ENCODE results near the gene ST3GAL4. TPM values are rescaled to one million over a fixed set of nuclear protein-coding genes. Genes with fewer than 3 reads are reported as not detected.
"Not testable (repeated sequence)": the region's sequence is repeated elsewhere in the genome, so short reads cannot be mapped to it uniquely, and the experiment has no call there.

The ST3GAL4 gene
- total RNA-seq, 1 experiment from 2014 or later: 54.0 TPM

- DNase-seq (ENCODE audit: low read depth): peak; percentile 69
- in situ Hi-C loops (cut with HindIII; ENCODE audit: low pct_unique_long_range_greater_than_20kb, low sequenced_read_pairs): not testable (repeated sequence)
Observed at GRCh38 chr11:126373389-126374066, 18.0 kb downstream of the ST3GAL4 start.

- in situ Hi-C loops (cut with HindIII; ENCODE audit: low pct_unique_long_range_greater_than_20kb, low sequenced_read_pairs); DNase-seq (ENCODE audit: low read depth): not testable (repeated sequence)
Observed at GRCh38 chr11:126374562-126375300, 19.2 kb downstream of the ST3GAL4 start.

GRCh38 chr11:126375726-126376125 is 20.2 kb downstream of the ST3GAL4 start:
- DNase-seq (ENCODE audit: low read depth): no peak

GRCh38 chr11:126378763-126379162 is 23.3 kb downstream of the ST3GAL4 start:
- in situ Hi-C loops (cut with HindIII; ENCODE audit: low pct_unique_long_range_greater_than_20kb, low sequenced_read_pairs): no loop called here
- DNase-seq (ENCODE audit: low read depth): no peak

More at GRCh38 chr11:126375726-126376125, 20.2 kb downstream of the ST3GAL4 start:
- in situ Hi-C loops (cut with HindIII; ENCODE audit: low pct_unique_long_range_greater_than_20kb, low sequenced_read_pairs): no loop called here

- in situ Hi-C loops (cut with HindIII; ENCODE audit: low pct_unique_long_range_greater_than_20kb, low sequenced_read_pairs): no loop called here
- no peak for DNase-seq (ENCODE audit: low read depth)
Observed at GRCh38 chr11:126380909-126381308, 25.4 kb downstream of the ST3GAL4 start.

GRCh38 chr11:126381960-126382359 is 26.5 kb downstream of the ST3GAL4 start:
- DNase-seq (ENCODE audit: low read depth); in situ Hi-C loops (cut with HindIII; ENCODE audit: low pct_unique_long_range_greater_than_20kb, low sequenced_read_pairs): not testable (repeated sequence)

- DNase-seq (ENCODE audit: low read depth); in situ Hi-C loops (cut with HindIII; ENCODE audit: low pct_unique_long_range_greater_than_20kb, low sequenced_read_pairs): not testable (repeated sequence)
Observed at GRCh38 chr11:126382641-126383040, 27.2 kb downstream of the ST3GAL4 start.

- in situ Hi-C loops (cut with HindIII; ENCODE audit: low pct_unique_long_range_greater_than_20kb, low sequenced_read_pairs): no loop called here
- DNase-seq (ENCODE audit: low read depth): no peak
Observed at GRCh38 chr11:126383339-126384335, 28.2 kb downstream of the ST3GAL4 start.

GRCh38 chr11:126384449-126385070 is 29.1 kb downstream of the ST3GAL4 start:
- no peak for DNase-seq (ENCODE audit: low read depth)
- in situ Hi-C loops (cut with HindIII; ENCODE audit: low pct_unique_long_range_greater_than_20kb, low sequenced_read_pairs): no loop called here

GRCh38 chr11:126385991-126386728 is 30.7 kb downstream of the ST3GAL4 start:
- in situ Hi-C loops (cut with HindIII; ENCODE audit: low pct_unique_long_range_greater_than_20kb, low sequenced_read_pairs): no loop called here
- DNase-seq (ENCODE audit: low read depth): no peak

- DNase-seq (ENCODE audit: low read depth); in situ Hi-C loops (cut with HindIII; ENCODE audit: low pct_unique_long_range_greater_than_20kb, low sequenced_read_pairs): not testable (repeated sequence)
Observed at GRCh38 chr11:126386729-126387071, 31.2 kb downstream of the ST3GAL4 start.

- DNase-seq (ENCODE audit: low read depth): no peak
- in situ Hi-C loops (cut with HindIII; ENCODE audit: low pct_unique_long_range_greater_than_20kb, low sequenced_read_pairs): no loop called here
Observed at GRCh38 chr11:126387857-126388256, 32.4 kb downstream of the ST3GAL4 start.

- in situ Hi-C loops (cut with HindIII; ENCODE audit: low pct_unique_long_range_greater_than_20kb, low sequenced_read_pairs): no loop called here
- no peak for DNase-seq (ENCODE audit: low read depth)
Observed at GRCh38 chr11:126390272-126390867, 34.9 kb downstream of the ST3GAL4 start.

GRCh38 chr11:126391286-126391954 is 35.9 kb downstream of the ST3GAL4 start:
- no peak for DNase-seq (ENCODE audit: low read depth)
- in situ Hi-C loops (cut with HindIII; ENCODE audit: low pct_unique_long_range_greater_than_20kb, low sequenced_read_pairs): no loop called here

- no peak for DNase-seq (ENCODE audit: low read depth)
- in situ Hi-C loops (cut with HindIII; ENCODE audit: low pct_unique_long_range_greater_than_20kb, low sequenced_read_pairs): no loop called here
Observed at GRCh38 chr11:126391970-126392632, 36.6 kb downstream of the ST3GAL4 start.

- in situ Hi-C loops (cut with HindIII; ENCODE audit: low pct_unique_long_range_greater_than_20kb, low sequenced_read_pairs): no loop called here
- DNase-seq (ENCODE audit: low read depth): no peak
Observed at GRCh38 chr11:126392633-126393013, 37.1 kb downstream of the ST3GAL4 start.

Measured in Caki2 (cell line).